ENCODE results near the gene PMEPA1.

The PMEPA1 gene

DNA sequence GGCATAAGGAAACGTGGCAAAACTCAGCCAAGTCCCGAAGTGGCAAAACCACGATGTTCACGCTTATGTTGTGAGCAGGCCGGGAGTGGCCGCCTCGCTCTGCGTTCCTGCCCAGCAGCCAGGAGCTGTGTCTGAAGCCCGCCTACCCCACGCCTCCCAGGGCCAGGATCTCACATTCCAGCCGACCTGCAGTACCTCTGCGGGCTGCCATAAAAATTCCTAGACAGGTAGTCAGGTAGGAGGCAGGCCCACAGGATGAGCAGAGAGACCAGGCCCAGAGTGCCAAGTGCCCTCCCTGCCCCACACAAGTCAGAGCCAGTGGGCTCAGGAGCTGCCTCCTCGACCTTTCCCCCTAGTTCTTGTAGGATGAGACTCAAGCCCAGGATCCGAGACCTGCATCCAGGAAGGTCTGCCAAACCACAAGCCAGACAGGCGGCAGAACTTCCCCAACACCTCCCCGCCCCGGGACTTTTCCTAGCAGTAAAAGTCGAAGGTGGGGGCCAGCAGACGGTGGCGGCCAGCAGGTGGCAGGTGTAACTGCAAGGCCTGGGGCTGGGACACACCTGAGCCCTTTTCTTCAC is 16.7 kb downstream of the PMEPA1 start:
- DNase-seq: no peak

DNA sequence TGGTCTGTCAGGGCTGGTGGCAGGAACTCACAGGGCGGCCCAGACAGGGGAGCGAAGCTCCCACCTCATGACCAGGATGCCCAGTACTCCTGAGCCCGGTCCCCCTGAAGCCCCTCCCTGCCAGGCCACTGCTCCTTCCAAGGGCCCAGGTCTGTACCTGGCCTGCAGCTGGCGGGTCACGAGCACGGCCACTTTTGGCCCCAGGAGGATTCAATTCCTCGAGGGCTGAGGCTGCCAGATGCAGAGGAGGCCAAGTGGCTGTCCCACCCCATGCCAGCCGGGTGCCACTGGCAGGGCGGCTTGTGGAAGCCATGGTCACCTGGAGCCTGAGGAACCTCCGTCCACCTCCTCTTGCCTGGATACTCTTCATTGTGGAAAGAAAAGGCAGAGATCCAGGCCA is 17.4 kb downstream of the PMEPA1 start:
- DNase-seq: no peak

DNA sequence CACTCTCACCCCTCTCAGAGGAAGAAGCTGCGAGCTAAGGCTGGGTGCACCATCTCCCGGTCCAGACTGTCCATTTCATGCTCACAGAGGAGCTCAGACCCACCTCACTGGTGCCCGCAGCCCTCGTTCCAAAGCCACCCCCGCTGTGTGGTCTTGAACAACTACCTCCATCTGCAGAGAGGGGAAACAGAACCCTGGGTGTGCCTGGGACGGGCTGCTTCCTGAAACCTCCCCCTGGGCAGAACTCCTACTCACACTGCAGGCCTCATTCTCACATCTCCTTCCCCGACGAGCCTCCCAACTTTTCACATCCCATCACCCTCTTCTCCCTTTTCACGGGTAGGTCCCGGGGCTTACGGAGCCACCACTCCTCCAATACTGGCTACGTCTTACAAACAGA is 18.1 kb downstream of the PMEPA1 start:
- no peak for DNase-seq

DNA sequence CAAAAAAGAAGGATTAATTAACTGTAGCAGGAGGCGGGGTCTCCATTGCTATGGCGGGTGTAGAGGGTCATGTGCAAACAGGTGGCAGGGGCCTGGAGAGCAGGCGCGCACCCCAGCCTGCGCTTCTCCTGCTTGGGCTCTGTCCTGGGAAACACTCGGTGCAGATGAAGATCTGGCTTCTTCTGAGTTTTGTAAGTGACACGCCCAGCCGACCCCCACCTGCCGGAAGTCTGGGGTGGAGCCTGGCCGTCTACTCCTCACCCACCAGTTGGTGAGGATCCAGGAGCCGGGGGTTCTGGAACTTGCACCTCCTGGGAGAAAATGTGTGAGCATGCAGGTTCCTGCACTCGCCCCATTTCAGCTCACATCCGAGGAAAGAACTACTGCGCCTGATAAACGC is 19.3 kb downstream of the PMEPA1 start:
- no peak for DNase-seq

DNA sequence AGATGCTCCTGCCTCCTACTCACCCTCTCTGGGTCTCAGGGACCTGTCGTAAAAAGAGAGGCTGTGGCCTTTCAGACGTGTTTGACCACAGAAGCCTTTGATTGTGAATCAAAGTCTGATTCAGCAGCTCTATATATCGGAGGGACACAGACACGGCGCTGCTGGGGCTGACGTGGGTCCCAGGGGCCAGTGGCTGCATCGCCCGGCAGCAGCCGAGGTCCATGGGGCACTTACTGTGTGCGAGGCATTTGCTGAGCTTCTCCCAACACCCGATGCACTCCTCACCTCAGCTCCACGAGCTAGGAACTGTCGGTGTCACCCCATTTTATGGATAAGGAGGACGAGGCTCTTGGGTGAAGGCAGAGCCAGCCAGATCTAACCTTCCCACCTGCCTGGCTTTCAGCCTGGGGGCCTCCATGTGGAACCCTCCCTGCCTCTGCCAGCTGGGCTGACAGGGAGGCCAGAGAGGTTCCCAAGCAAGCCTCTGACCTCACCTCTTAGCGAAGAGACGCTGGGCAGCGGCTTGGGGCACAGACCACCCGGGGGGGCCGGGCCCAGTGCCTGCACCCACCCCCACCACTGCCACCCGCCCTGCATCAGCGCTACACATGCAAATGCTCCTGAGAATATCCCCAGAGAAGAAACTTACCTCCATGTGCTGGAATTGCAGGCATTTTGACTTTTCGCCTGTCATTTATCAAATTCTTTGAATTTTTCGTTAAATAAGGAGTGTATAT is 19.9 kb downstream of the PMEPA1 start:
- no peak for DNase-seq

DNA sequence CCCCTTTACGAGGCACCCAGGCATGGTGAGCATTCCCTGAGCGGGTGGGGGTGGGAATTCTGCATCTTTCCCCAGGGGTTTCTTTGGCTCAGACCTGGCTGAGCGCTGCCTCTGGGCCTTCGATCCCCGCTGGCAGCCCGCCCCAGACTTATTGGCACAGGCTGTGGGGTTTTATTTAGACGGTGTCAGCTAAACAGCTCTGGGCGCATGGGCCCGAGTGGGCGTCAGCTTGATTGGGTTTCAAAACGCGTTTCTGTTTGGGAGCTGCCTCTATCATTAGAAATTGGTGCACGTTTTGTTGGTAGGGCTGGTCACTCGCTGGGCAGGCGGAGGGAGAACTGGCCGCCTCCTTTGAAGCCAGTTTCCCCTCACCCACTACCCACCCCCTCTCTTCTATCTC is 21.0 kb downstream of the PMEPA1 start:
- DNase-seq: no peak

DNA sequence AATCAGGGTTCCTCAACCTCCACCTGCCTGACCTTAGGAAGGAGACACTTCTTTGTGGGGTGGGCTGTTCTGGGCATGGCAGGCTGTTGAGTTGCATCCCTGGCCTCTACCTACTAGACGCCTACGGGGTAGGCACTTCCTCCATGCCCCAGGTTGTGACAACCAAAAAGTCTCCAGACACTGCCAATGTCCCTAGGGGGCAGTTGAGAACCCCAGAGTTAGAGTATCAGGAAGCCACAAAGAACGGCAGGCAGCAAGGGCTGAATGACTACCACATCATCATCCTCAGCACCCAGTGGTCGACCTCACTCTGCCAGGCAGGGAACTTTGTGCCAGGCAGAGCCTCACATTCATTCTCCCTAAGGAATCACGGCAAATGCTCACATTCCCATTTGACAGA is 21.5 kb downstream of the PMEPA1 start:
- DNase-seq: no peak

DNA sequence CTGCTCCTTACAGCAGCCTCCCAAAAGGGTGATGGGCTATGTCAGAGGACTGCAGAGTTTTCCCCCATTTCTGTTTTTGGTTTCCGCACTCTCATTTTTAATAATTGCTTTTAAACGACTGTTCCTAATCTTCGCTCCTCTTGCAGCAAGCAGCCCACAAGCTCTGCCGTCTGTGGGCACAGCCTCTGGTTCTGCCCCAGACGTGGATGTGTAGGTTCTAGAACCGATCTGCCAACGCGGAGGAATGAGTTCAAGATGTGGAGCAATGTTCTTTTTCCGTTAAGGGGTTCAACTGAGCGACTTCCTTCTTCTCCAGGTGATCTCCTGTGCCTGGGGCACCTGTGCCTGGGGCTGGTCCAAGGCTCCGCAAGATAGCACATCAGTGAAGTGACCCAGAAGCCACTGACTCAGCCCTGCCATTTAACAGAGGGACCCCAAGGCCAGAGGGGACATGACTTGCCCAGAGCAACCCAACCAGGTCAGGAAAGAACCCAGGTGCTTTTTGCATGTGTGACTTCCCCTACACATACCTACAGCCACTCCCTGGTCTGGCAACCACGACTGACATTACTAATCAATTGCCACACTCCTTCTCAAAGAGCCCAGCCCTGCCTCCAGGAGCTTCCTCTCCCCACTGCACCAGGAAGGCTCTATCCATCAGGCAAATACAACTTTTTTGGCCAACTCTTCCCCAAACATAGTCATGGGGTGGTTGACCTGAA is 22.7 kb downstream of the PMEPA1 start:
- no peak for DNase-seq

DNA sequence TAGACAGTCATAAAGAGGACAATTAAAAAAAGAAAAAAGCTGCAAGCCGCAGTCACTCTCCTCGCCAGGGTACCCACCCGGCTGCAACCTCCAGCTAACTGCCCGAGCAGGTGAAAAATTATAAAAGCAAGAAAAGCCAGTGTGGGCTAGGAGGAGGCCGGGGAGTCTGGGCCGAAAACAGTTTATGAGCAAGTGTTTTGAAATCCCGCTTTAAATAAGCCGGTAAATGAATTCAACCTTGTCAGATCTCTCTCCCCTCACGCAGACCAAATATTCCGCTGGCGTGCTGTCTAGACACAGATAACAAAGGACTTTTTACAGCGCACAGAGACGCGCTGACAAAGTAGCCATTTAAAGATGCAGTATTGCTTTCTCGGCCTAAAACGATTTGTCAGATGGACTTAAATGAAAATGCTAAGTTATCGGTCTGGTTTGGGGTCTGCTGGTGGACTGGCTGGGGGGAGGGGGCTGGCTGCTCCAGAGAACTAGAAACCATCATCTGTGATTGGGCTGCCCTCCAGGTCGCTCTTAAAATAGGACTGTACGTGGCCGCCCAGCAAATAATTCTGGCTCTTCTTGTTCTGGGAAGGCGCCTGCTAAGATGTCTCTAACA is 24.6 kb downstream of the PMEPA1 start:
- DNase-seq: no peak

DNA sequence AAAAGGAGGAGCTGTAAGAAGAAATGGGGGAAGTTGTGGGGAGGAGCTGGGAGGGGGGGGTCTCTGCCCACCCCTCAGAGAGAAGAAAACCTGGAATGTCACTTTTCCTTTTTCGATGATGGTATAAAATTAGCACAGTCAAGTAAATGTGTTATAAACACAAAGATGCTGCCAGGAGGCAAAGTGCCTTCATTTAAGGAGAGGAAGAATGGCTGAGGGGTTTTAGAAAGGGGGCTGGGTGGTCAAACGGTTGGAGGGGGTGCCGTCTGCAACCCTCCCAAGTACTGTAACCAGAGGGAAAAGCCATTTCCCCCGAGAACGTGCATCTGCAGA is 25.0 kb downstream of the PMEPA1 start:
- DNase-seq: no peak

DNA sequence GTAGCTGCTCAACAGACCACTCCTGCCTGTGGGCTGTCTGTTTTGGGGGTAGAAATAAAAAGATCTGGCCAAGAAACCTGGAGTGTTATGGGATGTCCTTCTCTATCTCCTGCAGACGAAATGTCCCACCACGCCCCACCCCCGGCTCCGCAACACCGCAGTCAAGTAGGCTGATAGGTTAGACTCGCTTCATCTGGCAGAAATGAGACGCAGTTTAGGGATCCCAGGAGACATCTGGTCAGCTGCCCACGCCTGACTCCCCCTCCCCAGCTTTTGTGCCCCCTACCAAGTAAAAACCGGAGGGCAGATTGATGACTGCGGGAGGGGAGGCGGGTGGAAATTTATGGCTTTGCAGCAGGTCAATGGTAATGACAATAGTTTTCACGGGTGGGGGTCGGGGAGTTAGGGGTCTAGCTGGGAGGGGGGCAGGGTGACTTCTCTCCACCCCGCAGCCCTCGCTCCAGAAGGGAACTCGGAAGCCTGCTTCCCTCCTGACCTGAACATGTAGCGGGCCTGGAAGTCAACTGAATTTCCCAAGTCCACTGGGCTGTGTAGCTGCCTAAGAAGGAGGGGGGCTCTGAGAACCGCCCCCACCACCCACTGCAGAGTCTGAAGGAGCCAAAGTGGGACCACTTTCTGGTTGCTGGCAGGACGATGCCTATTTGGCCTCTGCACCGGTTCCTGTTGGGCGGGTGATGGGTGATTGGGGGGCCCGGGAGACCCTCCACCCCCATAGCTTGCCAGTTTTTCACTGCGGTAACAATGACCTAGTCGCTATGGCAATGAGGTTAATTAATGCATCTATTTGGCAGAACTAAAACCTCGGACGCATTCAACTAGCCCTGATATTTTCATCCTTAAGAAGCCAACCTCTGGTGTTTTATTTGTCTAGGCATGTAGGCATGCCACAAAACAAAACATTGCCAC is 25.7 kb downstream of the PMEPA1 start:
- no peak for DNase-seq

DNA sequence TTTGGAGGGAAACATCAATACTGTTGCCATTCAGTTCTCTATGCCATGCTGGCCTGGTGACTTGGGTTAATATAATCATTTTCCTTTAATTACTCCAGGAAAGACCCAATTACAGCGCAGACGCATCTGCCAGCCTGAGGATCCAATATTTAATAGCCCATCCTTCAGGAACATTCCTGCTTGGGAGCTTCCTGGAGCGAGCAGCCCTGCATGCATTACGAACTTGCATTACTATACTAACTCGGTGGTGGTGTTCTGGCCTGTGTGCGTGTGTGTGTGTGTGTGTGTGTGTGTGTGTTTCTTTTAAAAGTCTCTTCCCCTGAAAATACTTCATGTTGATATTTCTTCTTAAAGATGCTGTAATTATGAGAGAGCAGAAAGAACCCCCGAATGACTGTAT is 26.5 kb downstream of the PMEPA1 start:
- no peak for DNase-seq

DNA sequence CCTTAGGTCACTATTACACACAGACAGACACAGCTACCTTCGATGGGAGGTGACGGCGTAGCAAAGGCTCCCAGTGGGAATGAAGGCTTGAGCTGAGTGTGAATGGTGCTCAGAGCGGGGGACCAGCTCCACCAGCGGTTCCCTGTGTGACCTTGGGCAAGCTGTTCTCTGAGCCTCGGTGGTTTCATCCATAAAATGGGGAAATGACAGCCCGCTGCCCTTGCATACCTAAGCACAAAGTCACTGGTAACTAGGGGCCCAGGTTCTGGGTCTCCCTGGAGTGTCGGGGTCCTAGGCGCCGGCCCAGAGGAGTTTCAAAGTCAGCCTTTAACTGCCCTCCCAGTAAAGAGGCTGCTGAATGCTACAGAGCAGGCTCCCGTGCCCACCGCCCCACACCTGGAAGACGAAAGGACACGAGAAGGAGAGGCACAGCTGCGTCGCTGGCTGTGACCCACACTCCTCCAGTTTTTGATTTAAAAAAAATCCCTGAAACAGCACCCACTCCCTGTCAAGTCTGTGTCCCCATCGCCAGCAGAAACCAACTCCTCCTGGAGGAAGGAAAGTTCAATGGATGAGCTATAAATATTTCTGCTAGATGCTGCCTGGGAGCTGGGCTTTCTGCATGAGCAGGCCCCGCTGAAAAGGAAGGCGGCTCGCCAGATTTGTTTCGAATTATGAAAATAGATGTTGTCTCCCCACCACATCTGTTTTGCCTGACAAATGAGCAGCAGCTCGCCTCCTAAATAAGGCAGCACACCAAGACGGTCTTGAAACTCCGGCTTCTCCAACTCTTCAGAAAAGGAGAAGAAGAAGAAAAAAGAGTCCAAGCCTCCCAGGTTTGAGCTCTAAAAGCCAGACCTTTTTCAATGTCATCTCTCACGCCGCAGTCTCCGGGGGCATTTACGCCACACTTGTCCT is 27.4 kb downstream of the PMEPA1 start:
- no peak for DNase-seq

DNA sequence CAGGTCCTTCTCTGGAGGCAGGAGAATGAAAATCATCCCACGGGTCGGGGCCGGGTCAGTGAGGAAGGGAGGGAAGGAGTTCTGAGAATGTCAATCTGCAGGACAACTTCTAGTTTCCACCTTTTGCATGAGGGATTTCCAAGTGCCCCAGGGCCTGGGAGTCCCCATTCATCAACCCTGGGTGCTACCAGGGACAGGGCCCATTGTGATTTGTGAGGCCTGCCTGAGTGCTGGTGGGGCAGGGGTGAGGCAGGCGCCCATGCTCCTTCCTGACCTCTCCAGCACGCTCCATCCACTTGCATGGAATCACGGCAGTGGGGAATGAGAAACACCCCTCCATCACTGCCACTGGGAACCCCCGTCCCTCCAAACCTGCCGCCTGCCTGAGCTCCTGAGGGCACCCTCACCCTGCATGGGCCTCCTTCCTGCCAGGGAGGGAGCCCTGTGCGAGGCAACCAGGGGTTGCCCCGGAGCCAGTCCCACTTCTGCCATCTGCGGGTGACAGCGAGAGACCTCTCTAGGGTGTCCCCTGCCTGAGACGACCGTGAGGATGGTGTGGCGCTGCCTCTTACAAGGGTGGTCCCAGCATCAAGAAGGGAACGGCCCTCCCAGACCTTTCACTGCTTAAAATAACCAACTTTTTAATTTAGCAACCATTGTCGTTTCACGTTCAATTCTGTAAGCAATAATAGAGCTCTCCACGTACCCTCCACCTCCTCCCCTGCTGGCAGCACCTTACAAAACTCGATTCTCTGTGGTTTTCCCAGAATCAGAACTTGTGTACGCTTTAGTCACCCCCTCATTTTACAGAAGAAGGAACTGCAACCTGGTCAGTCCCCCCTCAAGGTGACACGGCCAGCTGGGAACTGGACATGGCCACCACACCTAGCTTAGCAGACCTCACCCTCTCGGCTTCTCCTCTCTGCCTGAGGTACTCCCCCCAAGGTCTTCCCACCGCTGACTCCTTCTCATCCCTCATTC is 28.6 kb downstream of the PMEPA1 start:
- DNase-seq: no peak

DNA sequence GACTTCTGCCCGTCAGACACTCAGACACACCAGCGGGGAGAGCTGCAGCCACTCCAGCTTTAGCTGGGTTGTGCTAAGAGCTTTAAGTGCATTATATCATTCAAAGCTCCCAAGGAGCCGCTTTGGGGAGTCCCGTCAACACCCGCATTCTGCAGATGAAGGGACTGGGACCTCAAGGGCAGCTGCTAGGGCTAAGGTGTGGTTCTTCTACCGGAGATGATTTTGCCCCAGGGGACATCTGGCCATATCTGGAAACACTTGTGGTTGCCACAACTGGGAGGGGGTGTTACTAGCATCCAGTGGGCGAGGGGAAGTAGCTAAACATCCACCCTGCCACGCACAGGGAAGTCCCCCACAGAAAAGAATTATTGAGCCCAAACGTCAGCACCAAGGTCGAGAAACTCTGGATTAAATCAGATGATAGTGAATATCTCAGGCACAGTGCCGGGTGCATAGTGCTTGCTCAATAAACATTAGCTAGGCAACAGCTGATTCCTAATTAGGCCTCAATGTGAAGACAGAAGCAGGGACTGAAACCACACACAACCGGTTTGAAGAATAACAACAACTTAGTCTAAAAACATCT is 29.6 kb downstream of the PMEPA1 start:
- no peak for DNase-seq

DNA sequence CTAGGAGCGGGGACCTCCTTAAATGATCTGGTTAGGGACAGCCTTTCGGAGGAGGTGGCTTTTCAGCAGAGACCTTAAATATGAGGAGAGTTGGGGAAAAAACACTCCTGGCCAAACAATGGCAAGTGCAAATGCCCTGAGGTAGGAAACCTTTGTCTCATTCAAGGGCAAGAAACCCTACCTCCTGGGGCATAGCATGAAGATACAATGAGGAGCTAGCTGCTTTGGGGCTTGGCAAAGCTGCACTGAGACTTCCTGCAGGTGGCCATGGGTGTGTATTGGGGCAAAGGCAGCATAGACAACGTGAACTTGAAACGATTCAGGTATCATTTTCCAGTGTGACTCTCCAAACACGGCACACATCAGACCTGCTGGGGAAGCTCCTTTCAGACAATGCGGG is 30.7 kb downstream of the PMEPA1 start:
- DNase-seq: no peak

DNA sequence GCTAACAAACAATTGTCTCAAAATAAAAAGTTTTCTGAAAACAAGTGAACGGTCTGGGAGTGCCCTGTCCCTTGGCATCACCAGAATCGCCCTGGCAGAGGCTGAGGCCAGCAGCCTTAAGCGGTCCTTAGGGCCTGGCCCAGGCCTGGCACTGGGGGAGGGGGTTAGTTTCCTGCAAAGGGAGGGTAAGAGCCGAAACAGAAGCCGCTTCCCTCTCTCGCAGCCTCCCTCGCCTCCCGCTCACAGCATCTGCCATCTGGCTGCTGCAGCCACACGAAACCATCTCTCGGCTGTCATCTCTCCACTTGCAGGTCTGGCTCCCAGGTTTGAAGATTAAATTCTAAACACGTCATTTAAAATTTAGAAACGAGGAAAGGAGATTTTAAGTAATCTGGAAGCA is 31.5 kb downstream of the PMEPA1 start:
- DNase-seq: no peak

DNA sequence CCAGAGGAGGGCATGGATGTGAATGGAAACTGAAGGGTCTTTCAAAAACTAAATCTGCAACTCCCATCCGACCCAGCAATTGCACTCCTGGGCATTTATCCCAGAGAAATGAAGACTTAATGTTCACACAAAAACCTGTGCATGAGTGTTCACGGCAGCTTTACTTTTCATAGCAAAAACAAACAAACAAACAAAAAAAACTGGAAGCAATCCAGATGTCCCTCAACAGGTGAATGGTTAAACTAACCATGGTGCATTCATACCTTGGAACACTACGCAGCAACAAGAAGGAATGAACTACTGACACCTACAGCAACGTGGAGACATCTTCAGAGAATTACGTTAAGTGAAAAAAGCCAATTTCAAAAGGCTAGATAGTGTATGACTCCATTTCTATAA is 32.2 kb downstream of the PMEPA1 start:
- DNase-seq: no peak

DNA sequence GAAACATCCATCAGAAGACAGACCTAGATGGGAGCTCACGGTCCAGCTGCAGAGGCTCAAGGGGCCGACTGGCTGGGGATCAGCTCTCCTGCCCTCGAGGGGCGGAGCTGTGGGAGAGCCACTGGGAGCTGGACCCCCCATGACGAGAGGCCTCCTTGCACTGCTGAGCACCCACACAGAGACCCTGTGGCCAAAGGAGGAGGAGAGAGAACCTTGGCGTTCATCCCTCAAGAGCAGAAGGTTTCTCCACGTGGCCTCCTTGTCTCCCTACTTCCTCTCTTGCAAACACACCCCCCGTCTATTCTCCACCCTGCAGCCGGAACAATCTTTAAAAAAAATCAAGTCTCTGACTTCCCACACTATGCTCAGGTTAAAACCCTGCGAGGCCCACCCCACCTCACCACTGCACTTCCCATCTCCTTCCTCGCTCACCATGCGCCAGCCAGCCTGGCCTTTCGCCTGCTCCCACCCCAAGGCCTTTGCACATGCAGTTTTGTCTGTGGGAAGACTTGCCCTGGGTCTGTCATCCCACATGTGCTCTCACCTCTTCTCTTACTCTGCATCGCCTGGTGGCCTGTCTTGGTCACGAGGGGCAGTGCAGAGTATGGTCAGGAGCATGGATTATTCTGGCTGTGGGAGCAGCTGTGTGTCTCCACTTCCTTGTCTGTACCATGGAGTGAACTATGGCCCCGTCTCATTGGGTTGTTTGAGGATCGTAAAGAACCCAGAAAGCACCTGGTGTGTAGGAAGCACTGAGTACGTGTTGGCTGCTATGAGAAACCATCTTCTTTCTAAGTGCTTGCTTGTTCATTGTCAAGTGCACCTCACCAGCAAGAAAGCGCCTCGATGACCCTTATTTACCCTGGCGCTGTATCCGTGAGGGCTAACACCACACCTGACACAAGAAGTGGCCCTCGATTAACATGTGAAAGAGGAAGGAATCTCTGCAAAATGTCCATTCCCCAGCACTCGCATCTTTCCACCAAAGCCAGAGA is 32.9 kb downstream of the PMEPA1 start:
- DNase-seq: no peak
